CD4-positive, alpha-beta T cell treated with Interleukin-6 at 100 ng/mL for 8 hours (primary cell): Measurements from ENCODE around the gene SPEM3.
"Not testable (repeated sequence)": the region's sequence is repeated elsewhere in the genome, so short reads cannot be mapped to it uniquely, and the experiment has no call there.

Experiments used
- DNase-seq: peaks from one replicate; pipeline ENCODE4 v3.0.0-alpha.2; 2020; ENCODE audit warnings: mixed read lengths, low spot score

The SPEM3 gene

GRCh38 chr17:7442142-7442541 lies 13.5 kb downstream of the SPEM3 start:
- DNase-seq: no peak

GRCh38 chr17:7443499-7444485 lies 15.1 kb downstream of the SPEM3 start:
- no peak for DNase-seq

GRCh38 chr17:7444682-7445618 lies 16.3 kb downstream of the SPEM3 start, which contains the start of gene CHRNB1:
Gene CHRNB1 (plus strand): TSS chr17:7445061. CDS start chr17:7445128, 67 bp downstream.
- DNase-seq: no peak

DNA sequence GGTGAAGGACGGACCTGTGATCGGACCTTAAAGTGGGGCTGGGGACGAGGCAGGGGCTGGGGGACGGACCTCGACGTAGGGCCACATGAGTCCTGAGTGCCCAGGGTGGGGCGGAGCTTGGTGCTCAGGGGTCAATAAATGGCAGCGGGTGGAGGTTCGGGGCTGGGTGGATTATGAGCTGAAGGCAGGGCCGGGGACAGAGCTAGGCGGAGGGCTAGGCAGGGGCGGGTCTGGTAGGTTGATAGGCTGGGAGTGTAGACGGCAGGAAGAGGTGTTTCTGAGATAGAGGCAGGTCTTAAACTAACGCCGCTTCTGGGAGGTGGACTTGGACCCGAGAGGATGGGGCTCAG lies 16.9 kb downstream of the SPEM3 start:
- DNase-seq: peak; percentile 40

DNA sequence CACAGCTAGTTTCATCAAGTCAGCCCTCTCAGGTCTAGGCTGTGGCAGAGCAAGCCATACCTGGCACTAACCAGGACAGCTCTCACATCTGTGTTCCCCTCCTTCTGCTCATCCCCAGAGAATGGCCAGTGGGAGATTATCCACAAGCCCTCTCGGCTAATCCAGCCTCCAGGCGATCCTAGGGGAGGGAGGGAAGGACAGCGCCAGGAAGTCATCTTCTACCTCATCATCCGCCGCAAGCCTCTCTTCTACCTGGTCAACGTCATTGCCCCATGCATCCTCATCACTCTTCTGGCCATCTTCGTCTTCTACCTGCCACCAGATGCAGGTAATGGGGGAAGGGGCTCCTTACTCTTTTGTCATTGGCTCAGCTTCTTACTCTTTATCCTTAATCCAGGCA lies 19.8 kb downstream of the SPEM3 start:
- no peak for DNase-seq

DNA sequence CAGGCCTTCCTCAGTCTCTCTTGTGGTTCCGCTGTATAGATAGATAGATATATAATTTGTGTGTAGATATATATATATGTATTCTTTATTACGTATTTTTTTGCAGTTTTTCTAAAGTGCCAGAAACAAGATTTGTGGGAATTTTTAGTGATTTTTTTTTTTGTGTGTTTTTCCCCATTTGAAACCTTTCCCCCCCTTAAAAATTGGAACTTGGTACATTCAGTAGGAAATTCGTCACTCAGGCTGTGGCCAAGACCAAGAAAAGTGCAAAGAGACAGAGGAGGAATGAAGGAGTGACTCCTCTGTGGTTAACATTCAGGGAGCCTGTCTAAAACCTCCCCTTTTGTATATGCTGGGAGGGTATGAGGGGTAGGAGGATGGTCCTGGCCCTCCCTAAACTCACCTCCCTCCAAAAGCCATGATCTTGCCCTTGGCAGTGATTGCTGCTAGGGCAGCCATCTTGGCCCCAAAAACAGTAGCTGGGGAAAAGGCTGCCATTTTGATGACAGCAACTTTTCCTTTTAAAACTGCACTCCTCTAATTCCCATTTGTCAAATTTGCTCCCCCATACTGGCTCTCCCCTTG lies 31.4 kb downstream of the SPEM3 start:
- DNase-seq: no peak

GRCh38 chr17:7460850-7461660 lies 32.4 kb downstream of the SPEM3 start:
- DNase-seq: no peak

DNA sequence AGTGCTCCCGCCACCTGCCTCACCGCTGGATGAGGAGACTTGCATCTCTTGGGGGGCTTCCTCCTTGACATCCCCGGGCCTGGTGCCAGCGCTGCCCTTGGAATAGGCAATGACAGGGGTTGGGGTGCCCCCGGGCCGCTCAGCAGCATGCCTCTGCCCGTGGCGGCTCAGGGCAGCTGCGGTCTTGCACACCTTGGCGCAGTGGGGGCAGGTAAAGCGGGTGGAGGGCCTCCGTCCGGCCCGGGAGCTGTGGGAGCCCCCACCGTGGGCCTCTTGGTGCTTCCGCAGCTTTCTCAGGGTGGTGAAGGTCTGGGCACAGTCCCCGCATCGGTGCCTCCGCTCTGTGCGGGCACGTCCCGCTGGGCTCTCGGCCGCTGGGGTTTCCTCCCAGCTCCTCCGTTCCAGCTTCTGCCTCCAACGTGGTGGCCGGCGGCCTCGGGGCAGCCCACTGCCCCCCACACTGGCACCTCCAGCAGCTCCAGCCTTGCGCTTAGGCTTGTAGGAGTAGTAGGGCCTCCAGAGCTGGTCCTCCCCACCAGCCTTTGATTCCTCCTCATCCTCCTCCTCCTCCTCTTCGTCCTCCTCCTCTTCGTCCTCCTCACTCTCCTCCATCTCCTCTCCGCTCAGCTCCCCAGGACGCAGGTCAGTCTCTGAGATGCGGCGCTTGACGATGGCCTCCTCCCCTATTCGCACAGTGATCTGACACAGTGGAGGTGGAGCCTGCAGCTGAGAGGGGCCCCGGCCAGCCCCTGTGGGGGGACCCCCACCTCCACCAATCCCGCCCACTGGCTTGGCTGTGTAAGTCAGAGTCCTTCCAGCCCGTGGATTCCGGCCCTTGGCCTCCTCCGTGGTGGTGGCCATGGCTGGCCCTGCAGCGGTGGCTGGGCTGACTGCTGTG lies 34.1 kb downstream of the SPEM3 start:
- no peak for DNase-seq

- DNase-seq: no peak
Observed at GRCh38 chr17:7463372-7463846, 34.8 kb downstream of the SPEM3 start.

- DNase-seq: no peak
Observed at GRCh38 chr17:7464081-7464480, 35.4 kb downstream of the SPEM3 start.

- no peak for DNase-seq
Observed at GRCh38 chr17:7465597-7466275, 37.1 kb downstream of the SPEM3 start.

DNA sequence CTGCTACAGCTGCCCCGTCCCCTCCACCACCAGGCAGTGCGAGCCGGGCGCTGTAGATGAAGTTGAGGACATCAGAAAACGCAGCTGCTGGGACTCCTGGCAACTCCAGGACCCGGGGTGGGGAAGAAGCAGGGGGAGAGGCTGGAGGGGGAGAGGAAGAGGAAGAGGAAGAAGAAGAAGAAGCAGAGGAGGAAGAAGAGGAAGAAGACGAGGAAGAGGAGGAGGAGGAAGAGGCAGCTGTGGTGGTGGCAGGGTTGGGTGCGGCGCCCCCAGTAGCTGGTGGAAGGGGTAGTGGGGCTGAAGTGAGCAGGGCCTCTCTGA lies 37.6 kb downstream of the SPEM3 start:
- no peak for DNase-seq

- DNase-seq: no peak
Observed at GRCh38 chr17:7466639-7467341, 38.1 kb downstream of the SPEM3 start.

GRCh38 chr17:7467498-7467897 lies 38.8 kb downstream of the SPEM3 start:
- DNase-seq: no peak

DNA sequence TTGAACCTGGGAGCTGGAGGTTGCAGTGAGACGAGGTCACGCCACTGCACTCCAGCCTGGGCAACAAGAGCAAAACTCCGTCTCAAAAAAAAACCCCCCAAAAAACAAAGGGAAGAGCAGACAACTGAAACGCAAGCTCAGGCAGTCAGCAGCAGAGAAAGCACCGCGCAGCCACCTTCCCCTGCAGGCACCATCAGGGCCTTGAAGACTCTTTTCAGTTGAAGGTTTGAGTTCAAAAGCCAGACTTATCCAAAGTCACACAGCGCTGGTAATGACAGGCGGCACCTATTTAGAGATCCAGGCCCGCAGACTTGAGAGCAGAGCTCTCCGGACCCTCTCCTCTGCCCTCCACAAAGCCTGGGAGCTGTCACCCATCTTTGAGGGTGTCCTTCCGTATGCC lies 39.6 kb downstream of the SPEM3 start:
- DNase-seq: no peak

GRCh38 chr17:7468804-7469389 lies 40.2 kb downstream of the SPEM3 start:
- DNase-seq: no peak

DNA sequence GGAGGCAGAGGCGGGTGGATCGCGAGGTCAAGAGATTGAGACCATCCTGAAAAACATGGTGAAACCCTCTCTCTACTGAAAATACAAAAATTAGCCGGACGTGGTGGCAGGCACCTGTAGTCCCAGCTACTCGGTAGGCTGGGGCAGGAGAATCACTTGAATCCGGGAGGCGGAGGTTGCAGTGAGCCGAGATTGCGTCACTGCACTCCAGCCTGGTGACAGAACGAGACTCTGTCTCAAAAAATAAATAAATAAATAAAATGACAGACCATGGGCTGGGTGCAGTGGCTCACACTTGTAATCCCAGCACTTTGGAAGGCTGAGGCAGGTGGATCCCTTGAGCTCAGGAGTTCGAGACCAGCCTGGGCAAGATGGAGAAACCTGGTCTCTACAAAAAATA lies 41.2 kb downstream of the SPEM3 start:
- DNase-seq: not testable (repeated sequence)

DNA sequence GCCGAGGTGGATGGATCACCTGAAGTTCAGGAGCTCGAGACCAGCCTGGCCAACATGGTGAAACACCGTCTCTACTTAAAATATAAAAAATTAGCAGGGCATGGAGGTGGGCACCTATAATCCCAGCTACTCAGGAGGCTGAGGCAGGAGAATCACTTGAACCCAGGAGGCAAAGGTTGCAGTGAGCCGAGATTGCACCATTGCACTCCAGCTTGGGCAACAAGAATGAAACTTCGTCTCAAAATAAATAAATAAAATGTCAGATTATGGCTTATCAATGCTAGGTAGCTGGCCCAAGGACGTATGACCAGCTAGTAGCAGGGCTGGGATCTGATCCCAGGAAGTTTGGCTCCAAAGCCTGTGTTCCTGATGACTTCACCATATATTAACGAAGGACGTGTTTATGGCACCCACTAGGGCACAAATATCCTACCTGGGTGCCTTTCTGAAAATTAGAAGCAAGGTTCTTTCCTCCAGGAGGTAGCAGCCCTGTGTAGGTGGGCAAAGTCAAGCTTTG lies 41.9 kb downstream of the SPEM3 start:
- not testable (repeated sequence) for DNase-seq

GRCh38 chr17:7471729-7472128 lies 43.1 kb downstream of the SPEM3 start:
- no peak for DNase-seq
